Parathyroid adenoma (tissue), 2 donors: Measurements from ENCODE around the gene FUZ.

Experiments used
- H2AFZ ChIP-seq: fragments of 300-600 bp; sonication (generic); one replicate; pipeline ENCODE4 v1.7.0; 2017; ENCODE audit warnings: antibody characterized with exemption, mild to moderate bottlenecking
- H3K27ac ChIP-seq: fragments of 300-600 bp; sonication (generic); one replicate; pipeline ENCODE4 v1.7.0; 2017
- H3K27me3 ChIP-seq: fragments of 300-600 bp; sonication (generic); one replicate; pipeline ENCODE4 v1.7.0; 2017; ENCODE audit warnings: low read length; ENCODE audit not compliant: control insufficient read depth, insufficient read depth
- H3K36me3 ChIP-seq: fragments of 300-600 bp; sonication (generic); one replicate; pipeline ENCODE4 v1.7.0; 2017; ENCODE audit warnings: low read length; ENCODE audit not compliant: control insufficient read depth, insufficient read depth
- H3K4me1 ChIP-seq: fragments of 300-600 bp; sonication (generic); one replicate; pipeline ENCODE4 v1.7.0; 2017; ENCODE audit warnings: control low read depth
- H3K4me2 ChIP-seq: fragments of 300-600 bp; sonication (generic); one replicate; pipeline ENCODE4 v1.7.0; 2017; ENCODE audit warnings: low read length
- H3K4me3 ChIP-seq: fragments of 300-600 bp; sonication (generic); one replicate; pipeline ENCODE4 v1.7.0; 2017; ENCODE audit warnings: low read depth, low read length
- H3K79me2 ChIP-seq: fragments of 300-600 bp; sonication (generic); one replicate; pipeline ENCODE4 v1.7.0; 2017; ENCODE audit warnings: control low read depth
- H3K9ac ChIP-seq: fragments of 300-600 bp; sonication (generic); one replicate; pipeline ENCODE4 v1.7.0; 2017; ENCODE audit warnings: mild to moderate bottlenecking
- H3K9me3 ChIP-seq: fragments of 300-600 bp; sonication (generic); one replicate; pipeline ENCODE4 v1.7.0; 2017; ENCODE audit warnings: low read length; ENCODE audit not compliant: control insufficient read depth
- TF ChIP-seq, protein P1 (sequence below): fragments of 300-600 bp; sonication (generic); IDR thresholded peaks from one replicate; pipeline ENCODE4 v1.7.0; 2017; ENCODE audit warnings: antibody characterized with exemption, mild to moderate bottlenecking
- donor health status: primary hyperparathyroidism.

Gene FUZ

DNA sequence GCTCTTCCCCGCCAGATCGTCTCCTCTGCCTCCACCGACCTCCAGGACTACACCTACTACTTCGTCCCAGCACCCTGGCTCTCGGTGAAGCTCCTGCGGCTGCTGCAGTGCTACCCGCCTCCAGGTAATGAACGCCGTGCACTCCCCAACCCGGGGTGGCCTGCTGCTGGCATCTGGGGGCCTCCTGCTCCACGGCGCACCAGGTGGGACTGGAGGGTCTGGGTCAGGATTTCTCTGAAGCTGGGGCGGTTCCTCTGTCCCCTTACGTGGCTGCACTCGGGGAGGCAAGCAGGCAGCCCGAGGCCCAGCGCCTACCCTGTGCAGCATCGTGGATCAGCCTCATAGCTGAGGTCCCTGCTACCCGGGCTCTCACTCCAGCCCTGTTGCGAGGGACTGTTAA lies 17.5 kb downstream of the FUZ start:
- TF ChIP-seq, protein P1, sequence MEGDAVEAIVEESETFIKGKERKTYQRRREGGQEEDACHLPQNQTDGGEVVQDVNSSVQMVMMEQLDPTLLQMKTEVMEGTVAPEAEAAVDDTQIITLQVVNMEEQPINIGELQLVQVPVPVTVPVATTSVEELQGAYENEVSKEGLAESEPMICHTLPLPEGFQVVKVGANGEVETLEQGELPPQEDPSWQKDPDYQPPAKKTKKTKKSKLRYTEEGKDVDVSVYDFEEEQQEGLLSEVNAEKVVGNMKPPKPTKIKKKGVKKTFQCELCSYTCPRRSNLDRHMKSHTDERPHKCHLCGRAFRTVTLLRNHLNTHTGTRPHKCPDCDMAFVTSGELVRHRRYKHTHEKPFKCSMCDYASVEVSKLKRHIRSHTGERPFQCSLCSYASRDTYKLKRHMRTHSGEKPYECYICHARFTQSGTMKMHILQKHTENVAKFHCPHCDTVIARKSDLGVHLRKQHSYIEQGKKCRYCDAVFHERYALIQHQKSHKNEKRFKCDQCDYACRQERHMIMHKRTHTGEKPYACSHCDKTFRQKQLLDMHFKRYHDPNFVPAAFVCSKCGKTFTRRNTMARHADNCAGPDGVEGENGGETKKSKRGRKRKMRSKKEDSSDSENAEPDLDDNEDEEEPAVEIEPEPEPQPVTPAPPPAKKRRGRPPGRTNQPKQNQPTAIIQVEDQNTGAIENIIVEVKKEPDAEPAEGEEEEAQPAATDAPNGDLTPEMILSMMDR: no peak
- Histone ChIP-seq H3K4me3 (no peak overlapping the region), H3K27me3 (no peaks in the 10 kb centered on the region), H3K36me3 (no peaks in the 10 kb centered on the region), H3K79me2 (no peaks in the 10 kb centered on the region), H3K4me2 (no peak overlapping the region), H3K9me3 (no peaks in the 10 kb centered on the region), H3K4me1 (no peaks in the 10 kb centered on the region), H2AFZ (no peak overlapping the region), H3K27ac (no peak overlapping the region), H3K9ac (no peak overlapping the region)

DNA sequence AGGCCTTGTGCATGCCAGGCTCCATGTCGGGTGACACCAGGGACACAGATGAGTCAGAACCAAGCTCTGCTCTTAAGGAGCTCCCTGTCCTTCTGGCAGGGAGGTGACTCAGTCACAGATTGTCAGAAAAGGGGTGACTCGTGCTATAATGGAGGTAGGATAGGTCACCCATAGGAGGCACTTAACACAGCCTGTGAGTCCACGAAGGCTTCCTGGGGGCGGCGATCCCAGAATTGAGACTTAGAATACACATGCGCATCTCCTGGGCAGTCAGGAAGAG lies 19.6 kb downstream of the FUZ start:
- H3K36me3 ChIP-seq: no peaks in the 10 kb centered on the region
- no peaks in the 10 kb centered on the region for H3K4me1 ChIP-seq
- H3K27me3 ChIP-seq: no peaks in the 10 kb centered on the region
- H2AFZ ChIP-seq: no peak overlapping the region
- no peaks in the 10 kb centered on the region for H3K79me2 ChIP-seq
- no peak overlapping the region for H3K4me3 ChIP-seq
- TF ChIP-seq, protein P1: no peak
- no peak overlapping the region for H3K27ac ChIP-seq
- H3K9me3 ChIP-seq: no peaks in the 10 kb centered on the region
- no peak overlapping the region for H3K9ac ChIP-seq
- H3K4me2 ChIP-seq: no peak overlapping the region

DNA sequence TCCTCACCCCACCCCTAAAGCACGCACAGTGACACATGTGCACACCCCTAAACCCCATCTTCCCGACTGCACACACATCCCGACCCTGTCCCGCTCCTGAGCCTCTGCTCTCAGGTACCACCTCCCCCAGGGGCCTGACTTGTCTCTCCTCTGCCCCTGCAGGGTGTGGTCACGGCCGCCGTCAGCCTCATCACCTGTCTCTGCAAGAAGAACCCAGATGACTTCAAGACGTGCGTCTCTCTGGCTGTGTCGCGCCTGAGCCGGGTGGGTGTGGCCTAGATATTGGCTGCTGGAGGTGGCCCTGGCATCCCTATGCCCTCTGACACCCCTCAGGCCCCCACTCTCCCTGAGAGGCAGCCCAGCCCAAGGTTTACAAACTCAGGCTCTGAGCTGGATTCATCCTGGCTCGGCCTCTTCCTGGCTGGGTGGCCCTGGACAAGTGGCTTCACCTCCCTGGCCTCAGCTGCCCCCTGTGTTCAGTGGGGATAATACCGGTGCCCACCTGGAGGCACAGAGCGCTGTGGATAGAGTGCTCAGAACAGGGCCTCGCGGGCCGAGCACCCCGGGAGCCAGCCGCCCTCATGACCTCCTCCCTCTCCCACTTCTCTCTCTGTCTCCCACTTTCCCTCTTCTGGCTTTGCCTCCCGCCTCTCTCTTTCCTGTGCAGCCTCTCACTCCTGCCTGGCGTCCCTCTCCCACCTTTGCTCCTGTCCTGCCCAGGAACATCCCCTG lies 20.1 kb downstream of the FUZ start:
- Histone ChIP-seq H3K4me3 (no peak overlapping the region), H3K36me3 (no peaks in the 10 kb centered on the region), H3K79me2 (no peaks in the 10 kb centered on the region), H3K4me1 (no peaks in the 10 kb centered on the region), H3K27ac (no peak overlapping the region), H3K9ac (no peak overlapping the region), H3K4me2 (no peak overlapping the region), H3K9me3 (no peaks in the 10 kb centered on the region), H3K27me3 (no peaks in the 10 kb centered on the region), H2AFZ (no peak overlapping the region)
- TF ChIP-seq, protein P1: no peak

DNA sequence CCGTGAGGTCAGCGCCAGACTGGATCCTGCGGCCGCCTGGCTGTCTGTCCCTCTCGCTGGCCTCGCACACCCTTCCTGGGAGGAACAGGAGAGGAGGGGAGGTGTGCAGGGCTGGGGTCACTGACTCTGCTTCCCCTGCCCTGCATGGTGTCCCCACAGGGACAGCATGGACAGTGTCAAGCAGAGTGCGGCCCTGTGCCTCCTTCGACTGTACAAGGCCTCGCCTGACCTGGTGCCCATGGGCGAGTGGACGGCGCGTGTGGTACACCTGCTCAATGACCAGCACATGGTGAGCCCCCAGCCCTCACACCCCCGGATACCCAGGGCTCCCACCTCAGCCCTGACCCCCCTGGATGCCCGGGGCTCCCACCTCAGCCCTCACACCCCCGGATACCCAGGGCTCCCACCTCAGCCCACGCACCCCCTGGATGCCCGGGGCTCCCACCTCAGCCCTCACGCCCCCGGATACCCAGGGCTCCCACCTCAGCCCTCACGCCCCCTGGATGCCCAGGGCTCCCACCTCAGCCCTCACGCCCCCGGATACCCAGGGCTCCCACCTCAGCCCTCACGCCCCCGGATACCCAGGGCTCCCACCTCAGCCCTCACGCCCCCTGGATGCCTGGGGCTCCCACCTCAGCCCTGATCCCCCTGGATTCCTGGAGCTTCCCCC lies 21.2 kb downstream of the FUZ start:
- no peak overlapping the region for H3K4me2 ChIP-seq
- no peak overlapping the region for H3K27ac ChIP-seq
- H3K9ac ChIP-seq: no peak overlapping the region
- no peaks in the 10 kb centered on the region for H3K36me3 ChIP-seq
- TF ChIP-seq, protein P1: no peak
- H3K4me3 ChIP-seq: no peak overlapping the region
- no peaks in the 10 kb centered on the region for H3K9me3 ChIP-seq
- no peaks in the 10 kb centered on the region for H3K27me3 ChIP-seq
- H3K4me1 ChIP-seq: no peaks in the 10 kb centered on the region
- H3K79me2 ChIP-seq: no peaks in the 10 kb centered on the region
- no peak overlapping the region for H2AFZ ChIP-seq

DNA sequence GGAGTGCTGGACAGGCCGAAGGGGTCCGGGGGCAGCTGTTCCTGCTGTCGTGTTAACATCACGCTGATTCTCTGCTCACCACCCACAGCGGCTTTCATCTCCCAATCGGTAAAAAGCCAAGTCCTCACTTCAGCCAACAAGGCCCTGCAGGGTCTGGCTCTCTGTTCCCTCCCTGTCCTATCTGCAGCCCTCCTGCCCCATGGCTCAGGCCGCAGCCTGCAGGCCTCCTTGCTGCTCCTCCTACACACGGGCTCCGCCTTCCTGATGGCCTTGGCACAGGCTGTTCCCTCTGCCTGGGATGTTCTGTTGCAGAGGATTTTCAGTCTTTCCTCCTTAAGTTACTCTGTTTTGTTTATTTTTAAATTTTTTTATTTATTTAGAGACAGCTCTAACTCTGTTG lies 22.2 kb downstream of the FUZ start:
- no peak overlapping the region for H3K4me2 ChIP-seq
- no peaks in the 10 kb centered on the region for H3K4me1 ChIP-seq
- no peaks in the 10 kb centered on the region for H3K36me3 ChIP-seq

More for the DNA sequence above, 22.2 kb downstream of the FUZ start:
- Histone ChIP-seq H2AFZ (no peak overlapping the region), H3K79me2 (no peaks in the 10 kb centered on the region), H3K4me3 (no peak overlapping the region), H3K27ac (no peak overlapping the region), H3K27me3 (no peaks in the 10 kb centered on the region), H3K9me3 (no peaks in the 10 kb centered on the region), H3K9ac (no peak overlapping the region)
- TF ChIP-seq, protein P1: no peak
